ENCODE measurements around the gene LENG8. TPM values are rescaled to one million over a fixed set of nuclear protein-coding genes. Genes with fewer than 3 reads are reported as not detected.
"Not testable (repeated sequence)": the region's sequence is repeated elsewhere in the genome, so short reads cannot be mapped to it uniquely, and the experiment has no call there.

LENG8 gene
- total RNA-seq, 2 donors from 2014 or later = 182 to 290 TPM

DNA sequence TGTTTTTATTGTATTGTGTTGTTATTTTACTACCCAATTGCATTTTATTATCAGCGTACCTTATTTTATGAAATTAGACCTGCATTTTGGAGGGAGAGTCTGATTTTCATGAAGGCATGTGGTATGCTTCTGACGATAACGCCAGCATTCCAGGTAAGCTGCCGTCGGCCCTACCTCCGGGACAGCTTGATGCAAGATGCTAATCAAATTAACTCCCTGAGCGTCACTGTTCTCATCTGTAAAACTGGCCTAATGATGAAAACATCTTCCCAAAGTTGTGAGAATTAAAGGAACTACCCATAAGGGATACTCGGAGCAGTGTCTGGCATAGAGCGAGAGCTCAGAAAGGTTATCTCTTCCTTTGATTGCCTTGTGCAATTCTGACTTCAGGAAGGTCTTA is 40.8 kb downstream of the LENG8 start:
- TF ChIP-seq POLR2A (IDR thresholded peaks at IDR 0.05) = no peak
- TF ChIP-seq, protein P1, sequence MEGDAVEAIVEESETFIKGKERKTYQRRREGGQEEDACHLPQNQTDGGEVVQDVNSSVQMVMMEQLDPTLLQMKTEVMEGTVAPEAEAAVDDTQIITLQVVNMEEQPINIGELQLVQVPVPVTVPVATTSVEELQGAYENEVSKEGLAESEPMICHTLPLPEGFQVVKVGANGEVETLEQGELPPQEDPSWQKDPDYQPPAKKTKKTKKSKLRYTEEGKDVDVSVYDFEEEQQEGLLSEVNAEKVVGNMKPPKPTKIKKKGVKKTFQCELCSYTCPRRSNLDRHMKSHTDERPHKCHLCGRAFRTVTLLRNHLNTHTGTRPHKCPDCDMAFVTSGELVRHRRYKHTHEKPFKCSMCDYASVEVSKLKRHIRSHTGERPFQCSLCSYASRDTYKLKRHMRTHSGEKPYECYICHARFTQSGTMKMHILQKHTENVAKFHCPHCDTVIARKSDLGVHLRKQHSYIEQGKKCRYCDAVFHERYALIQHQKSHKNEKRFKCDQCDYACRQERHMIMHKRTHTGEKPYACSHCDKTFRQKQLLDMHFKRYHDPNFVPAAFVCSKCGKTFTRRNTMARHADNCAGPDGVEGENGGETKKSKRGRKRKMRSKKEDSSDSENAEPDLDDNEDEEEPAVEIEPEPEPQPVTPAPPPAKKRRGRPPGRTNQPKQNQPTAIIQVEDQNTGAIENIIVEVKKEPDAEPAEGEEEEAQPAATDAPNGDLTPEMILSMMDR (IDR thresholded peaks at IDR 0.05) = no peak
- Histone ChIP-seq H3K36me3 (replicated peaks in 1 of 2; ENCODE audit: insufficient read depth in 1 of 2, low read depth in 2 of 2) (no peaks in the 10 kb centered on the region), H3K4me3 (no peak overlapping the region), H3K27me3 (peaks cover 0 to under 1% of the 10 kb centered on the region in 2 donors), H3K27ac (no peak overlapping the region), H3K4me1 (no peaks in the 10 kb centered on the region), H3K9me3 (no peaks in the 10 kb centered on the region)
- DNase-seq = no peak
- 38 to 39% methylated on average over 9 of the region's 9 CpGs for WGBS, 2 donors
- intact Hi-C loops (cut with DNase I) = loop anchor here (10.0 kb wide), 1 partner anchor 185 kb away; no protein-coding TSS in a partner anchor
- ATAC-seq = no peak

DNA sequence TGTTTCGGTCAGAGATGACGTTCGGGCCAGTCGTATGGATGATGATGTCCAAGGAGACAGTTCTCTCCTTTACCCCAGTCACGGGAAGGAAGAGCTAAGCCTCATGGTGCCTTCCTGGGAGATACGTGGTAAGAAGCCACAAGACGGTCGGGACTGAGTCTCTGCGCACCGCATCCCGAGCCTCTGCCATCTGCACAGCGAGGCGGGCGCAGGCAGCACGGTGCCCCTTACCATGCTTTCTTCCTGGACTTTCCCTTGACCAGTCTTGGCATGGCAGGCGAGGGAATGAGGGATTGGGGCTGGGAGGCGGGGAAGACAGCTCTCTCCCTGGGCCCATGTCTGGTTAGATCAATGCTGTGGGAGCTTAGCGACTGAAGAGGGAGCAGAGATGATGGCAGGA is 43.6 kb downstream of the LENG8 start:
- no peak for DNase-seq
- intact Hi-C loops (cut with DNase I) = no loop called here
- TF ChIP-seq, protein P1 (IDR thresholded peaks at IDR 0.05) = no peak
- TF ChIP-seq POLR2A (IDR thresholded peaks at IDR 0.05) = no peak

GRCh38 chr19:54493056-54493455 is 44.1 kb downstream of the LENG8 start:
- H3K36me3 ChIP-seq (replicated peaks in 1 of 2; ENCODE audit: insufficient read depth in 1 of 2, low read depth in 2 of 2); H3K4me3 ChIP-seq; DNase-seq; H3K27ac ChIP-seq; H3K4me1 ChIP-seq; intact Hi-C loops (cut with DNase I); H3K9me3 ChIP-seq; H3K27me3 ChIP-seq; ATAC-seq: not testable (repeated sequence)
- 67% methylated on average over 5 of the region's 5 CpGs; no CpG with 5 or more reads in 1 of the 2 donors for WGBS, 2 donors

More for the DNA sequence above, 43.6 kb downstream of the LENG8 start:
- WGBS, 2 donors = 74 to 83% methylated on average over 16 to 18 of the region's 18 CpGs
- Histone ChIP-seq H3K4me1 (no peaks in the 10 kb centered on the region), H3K27ac (no peak overlapping the region), H3K4me3 (no peak overlapping the region), H3K27me3 (peaks cover 0 to 4% of the 10 kb centered on the region in 2 donors), H3K36me3 (replicated peaks in 1 of 2; ENCODE audit: insufficient read depth in 1 of 2, low read depth in 2 of 2) (no peaks in the 10 kb centered on the region), H3K9me3 (no peaks in the 10 kb centered on the region)
- no peak for ATAC-seq

DNA sequence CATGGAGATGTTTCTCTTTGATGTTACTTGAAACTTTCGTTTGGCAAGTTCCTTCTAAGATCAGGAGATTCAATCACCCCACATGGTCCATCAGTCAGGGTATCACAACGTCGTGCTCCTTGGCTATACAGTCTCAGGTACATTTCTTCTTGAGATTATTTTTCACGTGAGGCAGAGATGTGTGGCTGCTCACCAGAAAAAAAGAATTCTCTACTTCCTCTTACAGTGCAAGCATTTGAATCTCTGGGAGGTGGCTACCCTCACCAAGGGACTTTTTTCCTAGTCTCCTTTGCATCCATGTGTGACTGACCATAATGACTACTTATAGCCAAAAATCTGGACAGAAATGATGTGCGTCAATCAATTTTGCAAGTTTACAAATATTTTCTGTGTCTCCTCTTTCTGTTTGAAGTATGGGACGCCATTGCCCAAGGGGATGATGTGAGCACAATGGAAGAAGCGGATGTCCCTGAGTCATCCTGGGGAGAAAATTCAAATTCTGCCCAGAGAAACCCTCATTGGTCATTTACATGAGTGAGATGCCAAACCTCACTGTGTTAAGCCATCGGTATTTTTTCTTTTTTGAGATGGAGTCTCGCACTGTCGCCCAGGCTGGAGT is 45.1 kb downstream of the LENG8 start:
- ATAC-seq (no peak), DNase-seq (no peak)
- TF ChIP-seq, protein P1 (IDR thresholded peaks at IDR 0.05) = no peak
- TF ChIP-seq POLR2A (IDR thresholded peaks at IDR 0.05) = no peak
- Histone ChIP-seq H3K27ac (no peak overlapping the region), H3K4me1 (no peaks in the 10 kb centered on the region), H3K4me3 (no peak overlapping the region), H3K9me3 (no peaks in the 10 kb centered on the region), H3K27me3 (peaks cover 0 to 4% of the 10 kb centered on the region in 2 donors), H3K36me3 (replicated peaks in 1 of 2; ENCODE audit: insufficient read depth in 1 of 2, low read depth in 2 of 2) (no peaks in the 10 kb centered on the region)
- WGBS, 2 donors = 53 to 57% methylated on average over 10 of the region's 10 CpGs
- intact Hi-C loops (cut with DNase I) = no loop called here

GRCh38 chr19:54495284-54495683 is 46.3 kb downstream of the LENG8 start:
- ATAC-seq; H3K4me1 ChIP-seq; H3K4me3 ChIP-seq; H3K27ac ChIP-seq; DNase-seq; intact Hi-C loops (cut with DNase I); H3K9me3 ChIP-seq; H3K27me3 ChIP-seq; H3K36me3 ChIP-seq (replicated peaks in 1 of 2; ENCODE audit: insufficient read depth in 1 of 2, low read depth in 2 of 2): not testable (repeated sequence)
- 44 to 58% methylated on average over 5 of the region's 5 CpGs for WGBS, 2 donors

GRCh38 chr19:54497747-54498450 is 48.9 kb downstream of the LENG8 start:
- H3K36me3 ChIP-seq (replicated peaks in 1 of 2; ENCODE audit: insufficient read depth in 1 of 2, low read depth in 2 of 2); H3K27ac ChIP-seq; ATAC-seq; H3K27me3 ChIP-seq; H3K4me1 ChIP-seq; H3K9me3 ChIP-seq; DNase-seq; H3K4me3 ChIP-seq; intact Hi-C loops (cut with DNase I): not testable (repeated sequence)
- WGBS, 2 donors = 51 to 58% methylated on average over 8 to 10 of the region's 15 CpGs

DNA sequence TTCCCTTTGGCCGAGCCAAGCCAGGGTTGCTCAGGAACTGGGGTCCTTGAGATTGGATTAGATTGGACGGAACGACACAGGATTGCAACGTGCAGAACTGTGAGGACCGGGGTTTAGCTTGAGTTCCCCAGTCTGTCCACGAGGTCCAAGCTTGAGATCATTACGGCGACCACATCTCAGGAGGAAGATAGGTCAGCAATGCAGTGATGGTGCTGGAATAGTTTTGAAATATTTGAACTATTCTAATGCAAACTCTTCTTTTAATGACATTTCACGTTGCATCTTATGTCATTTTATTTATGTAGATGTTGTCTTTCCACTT is 49.4 kb downstream of the LENG8 start:
- intact Hi-C loops (cut with DNase I); H3K4me3 ChIP-seq; H3K27me3 ChIP-seq; H3K36me3 ChIP-seq (replicated peaks in 1 of 2; ENCODE audit: insufficient read depth in 1 of 2, low read depth in 2 of 2); H3K9me3 ChIP-seq; H3K4me1 ChIP-seq; H3K27ac ChIP-seq; ATAC-seq; DNase-seq: not testable (repeated sequence)
- 49 to 55% methylated on average over 8 to 9 of the region's 9 CpGs for WGBS, 2 donors
